GM18507 (cell line): ENCODE data around the gene ANO7.

Experiments used
- DNase-seq: peaks from one replicate; pipeline ENCODE4 v3.0.0; 2011; ENCODE audit warnings: low read depth; ENCODE audit not compliant: insufficient read length; ENCODE audit errors: extremely low spot score
- FAIRE-seq: peaks from 2 replicates; lab custom pipeline; 2011; peaks lifted over from hg19 to GRCh38; lab: Jason Lieb, UNC

Gene ANO7

DNA sequence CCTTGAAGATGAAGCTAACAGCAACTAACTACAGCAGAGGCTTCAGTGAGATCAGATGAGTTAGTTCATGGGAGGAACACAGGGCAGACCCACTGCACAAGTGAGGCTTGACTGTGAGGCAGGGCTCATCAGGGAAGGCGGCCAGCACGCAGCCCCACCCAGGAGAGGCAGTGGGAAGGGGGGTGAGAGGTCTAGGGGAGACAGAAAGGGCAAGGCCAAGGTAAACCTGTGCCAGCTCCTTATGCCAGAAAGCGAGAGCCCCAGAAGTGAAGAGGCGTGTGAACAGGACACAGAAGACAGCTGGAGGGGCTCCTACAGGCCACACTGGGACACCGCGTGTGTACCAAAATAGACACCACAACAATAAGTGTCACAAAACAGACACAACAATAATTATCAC lies 48.6 kb downstream of the ANO7 start:
- DNase-seq: no peak
- FAIRE-seq: no peak

GRCh38 chr2:241237949-241238371 lies 49.5 kb downstream of the ANO7 start:
- FAIRE-seq: no peak
- DNase-seq: no peak

DNA sequence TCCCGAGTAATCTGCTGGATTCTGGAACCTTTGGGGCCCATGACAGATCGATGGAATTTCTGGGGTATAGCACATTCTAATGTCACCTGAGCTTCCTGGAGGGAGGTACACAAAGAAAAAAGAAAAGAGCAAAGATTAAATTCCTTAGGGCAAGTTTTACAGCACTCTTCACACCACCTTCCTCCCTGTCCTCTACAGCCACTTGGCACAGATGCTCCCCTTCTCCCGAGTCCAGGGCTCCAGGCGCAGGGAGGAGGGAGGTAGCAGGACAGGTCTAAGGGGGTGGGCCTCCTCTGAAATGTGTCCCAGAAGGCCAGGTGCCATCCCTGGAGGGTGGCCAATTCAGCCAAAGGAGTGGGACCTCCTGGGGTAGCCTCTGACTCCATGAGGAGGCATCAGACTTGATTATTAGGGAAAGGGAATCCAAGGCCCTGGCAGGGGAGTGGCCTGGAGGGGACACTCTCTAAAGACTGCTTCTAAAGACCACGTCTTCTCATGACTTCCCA lies 50.3 kb downstream of the ANO7 start:
- DNase-seq (no peak), FAIRE-seq (no peak)

GRCh38 chr2:241239552-241240202 lies 51.2 kb downstream of the ANO7 start:
- no peak for DNase-seq
- FAIRE-seq: no peak

GRCh38 chr2:241240320-241241004 lies 52.0 kb downstream of the ANO7 start:
- no peak for DNase-seq
- FAIRE-seq: no peak

- DNase-seq (no peak), FAIRE-seq (no peak)
Observed at GRCh38 chr2:241241669-241242068, 53.2 kb downstream of the ANO7 start.

GRCh38 chr2:241242306-241242705 lies 53.8 kb downstream of the ANO7 start:
- no peak for DNase-seq
- FAIRE-seq: no peak

- DNase-seq (no peak), FAIRE-seq (no peak)
Observed at GRCh38 chr2:241244368-241244767, 55.9 kb downstream of the ANO7 start.

GRCh38 chr2:241248289-241248688 lies 59.8 kb downstream of the ANO7 start:
- FAIRE-seq: no peak
- DNase-seq: no peak

GRCh38 chr2:241248897-241249296 lies 60.4 kb downstream of the ANO7 start:
- FAIRE-seq (no peak), DNase-seq (no peak)

- FAIRE-seq (no peak), DNase-seq (no peak)
Observed at GRCh38 chr2:241249654-241250053, 61.2 kb downstream of the ANO7 start.

DNA sequence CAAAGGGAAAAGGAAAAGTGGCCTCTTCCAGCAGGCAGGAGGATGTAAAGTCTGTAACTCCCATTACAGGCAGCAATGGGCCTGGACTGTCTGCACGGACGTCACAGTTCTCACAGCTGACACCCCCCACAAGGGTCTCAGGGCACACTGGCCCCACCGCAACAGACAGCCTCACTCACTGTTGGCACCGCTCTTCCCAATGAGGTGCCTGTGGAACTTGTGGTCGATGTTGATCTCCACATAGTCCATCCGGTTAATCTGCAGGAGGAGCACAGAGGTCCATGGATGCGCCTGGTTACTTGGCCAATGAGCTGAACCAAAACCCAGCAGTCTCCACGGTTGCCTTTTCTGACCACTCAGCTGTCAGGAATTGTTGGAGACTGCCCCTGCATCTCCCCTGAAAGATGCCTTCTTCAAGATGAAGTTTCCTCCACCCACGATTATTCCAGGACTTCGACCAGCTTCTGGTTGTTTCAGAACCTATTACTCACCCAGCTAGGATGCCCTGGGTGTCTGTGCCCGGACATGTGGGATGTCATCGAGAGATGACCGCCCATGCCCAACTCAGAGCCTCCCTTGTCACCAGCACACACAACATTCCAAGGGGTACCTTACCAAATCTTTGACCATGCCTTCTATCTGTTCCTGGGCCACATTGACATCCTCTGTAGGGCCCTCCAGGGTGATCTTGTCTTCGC lies 64.5 kb downstream of the ANO7 start:
- DNase-seq (no peak), FAIRE-seq (no peak)

DNA sequence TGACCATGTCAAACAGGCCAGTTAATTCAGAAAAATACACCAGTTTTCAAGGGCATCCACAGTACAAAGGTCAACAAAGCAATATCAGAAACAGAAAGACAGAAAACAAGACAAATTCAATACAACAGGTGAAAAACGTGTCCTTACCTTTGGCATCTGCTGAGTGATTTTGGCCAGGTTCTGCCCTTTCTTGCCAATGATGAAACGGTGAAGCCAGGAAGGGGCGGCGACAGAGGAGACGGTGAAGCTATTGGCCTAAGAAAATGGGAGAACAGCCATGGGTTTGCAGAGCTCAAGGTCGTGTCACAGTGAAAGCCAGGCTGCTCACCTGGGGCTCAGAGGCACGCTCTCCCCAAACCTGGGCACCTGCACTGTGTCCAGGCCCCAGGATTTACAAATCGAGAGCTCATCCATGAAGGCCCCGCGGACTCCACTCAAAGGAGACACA lies 66.5 kb downstream of the ANO7 start:
- DNase-seq (no peak), FAIRE-seq (no peak)

DNA sequence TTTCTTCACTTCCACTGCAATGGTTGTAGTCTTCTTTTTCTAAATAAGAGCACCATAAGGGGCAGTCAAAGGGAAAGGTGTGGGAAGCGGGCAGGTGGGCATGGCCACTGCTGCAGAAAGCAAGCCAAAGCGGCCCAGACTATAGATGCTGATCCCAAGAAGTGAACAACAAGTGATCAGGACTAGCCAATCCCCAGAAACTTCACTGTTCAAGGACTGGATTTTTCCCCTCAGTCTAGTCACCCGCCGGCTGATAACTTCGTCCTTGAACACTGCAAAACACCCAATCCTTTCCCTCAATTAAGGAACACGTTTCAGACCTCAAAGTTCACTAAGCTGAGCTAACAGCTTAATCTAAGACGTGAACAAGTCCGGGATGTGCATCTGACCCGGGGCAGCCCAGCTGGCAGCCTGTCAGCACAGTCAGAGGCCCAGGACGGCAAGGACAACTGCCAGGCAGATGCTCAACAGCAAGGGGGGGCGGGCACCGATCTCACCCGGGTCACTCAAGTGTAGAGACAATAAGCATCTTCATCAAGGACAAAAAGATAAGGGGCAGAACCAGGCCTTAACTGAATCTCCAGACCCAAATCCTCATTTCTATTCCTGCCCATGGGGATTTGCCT lies 67.2 kb downstream of the ANO7 start:
- FAIRE-seq (no peak), DNase-seq (no peak)

DNA sequence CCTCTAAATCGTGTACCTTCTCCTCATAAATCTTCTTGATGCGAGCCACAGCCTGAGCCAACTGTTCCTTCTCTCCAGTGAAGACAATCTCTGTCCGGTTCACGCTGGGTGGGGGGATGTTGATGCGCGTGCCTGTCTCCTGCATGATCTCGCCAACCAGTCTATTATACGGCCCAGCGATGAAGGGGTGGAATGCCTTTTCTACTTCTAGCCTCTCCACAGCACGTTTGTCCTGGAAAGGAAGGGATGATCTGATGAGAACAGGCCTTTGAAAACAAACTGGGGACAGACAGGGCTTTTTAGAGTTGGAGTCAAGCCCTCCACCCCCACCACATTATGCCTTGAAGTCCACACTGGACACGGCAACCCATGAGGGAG lies 67.7 kb downstream of the ANO7 start:
- FAIRE-seq (no peak), DNase-seq (no peak)

DNA sequence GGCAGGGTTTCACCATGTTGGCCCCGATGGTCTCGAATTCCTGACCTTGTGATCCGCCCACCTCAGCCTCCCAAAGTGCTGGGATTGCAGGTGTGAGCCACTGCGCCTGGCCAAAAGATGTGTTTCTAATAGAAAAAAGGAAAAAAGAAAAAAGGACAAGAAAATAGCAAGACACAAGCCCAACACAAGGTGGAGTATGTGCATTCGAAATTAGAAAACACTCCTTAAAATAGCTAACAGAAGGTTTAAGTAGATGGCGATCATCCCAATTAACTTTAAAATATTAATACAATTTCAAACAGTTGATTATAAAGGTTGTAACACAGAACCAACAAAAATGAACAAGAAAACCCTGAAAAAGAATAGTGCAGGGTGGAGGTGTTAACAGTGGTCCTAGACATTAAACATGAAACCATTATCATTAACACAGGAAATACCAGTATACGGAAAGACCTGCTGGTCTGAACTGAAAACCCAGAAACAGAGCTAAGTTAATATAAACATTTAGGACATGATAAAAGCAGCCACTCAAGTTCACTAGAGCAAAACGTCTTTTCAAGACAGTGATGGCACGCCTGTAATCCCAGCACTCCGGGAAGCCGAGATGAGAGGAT lies 69.0 kb downstream of the ANO7 start:
- no peak for FAIRE-seq
- no peak for DNase-seq

DNA sequence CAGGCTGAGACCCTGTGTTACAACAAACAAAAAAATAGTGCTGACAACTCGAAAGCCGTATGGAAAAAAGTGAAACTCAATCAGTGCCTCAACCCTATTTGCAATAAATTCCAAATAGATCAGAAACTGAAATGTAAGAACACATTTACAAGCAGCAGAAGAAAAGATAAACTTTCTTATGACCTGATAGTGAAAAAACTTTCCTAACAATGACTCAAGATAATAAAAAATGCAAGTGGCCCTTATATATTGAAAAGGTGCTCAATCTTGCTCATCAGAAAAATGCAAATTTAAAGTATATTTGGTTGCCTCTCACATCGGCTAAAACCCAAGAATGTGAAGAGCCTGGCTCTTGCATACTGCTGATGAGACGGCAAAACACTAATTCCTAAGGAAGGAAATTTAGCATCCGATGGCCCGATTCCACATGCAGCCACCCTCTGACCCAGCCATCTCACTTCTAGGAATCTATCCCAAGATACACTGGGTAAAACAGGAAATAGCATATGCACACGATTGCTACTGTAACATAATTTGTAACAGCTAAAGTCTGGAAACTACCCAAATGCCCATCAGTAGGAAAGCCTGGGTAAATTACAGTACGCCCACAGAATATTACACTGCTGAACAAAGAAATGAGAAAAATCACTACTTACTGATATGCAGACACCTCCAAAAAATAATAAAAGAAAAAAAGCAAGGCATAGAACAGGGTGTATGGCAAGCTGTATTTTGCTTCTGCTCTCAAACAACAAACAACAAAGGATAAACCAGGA lies 70.2 kb downstream of the ANO7 start:
- DNase-seq (no peak), FAIRE-seq (no peak)

GRCh38 chr2:241260911-241261310 lies 72.4 kb downstream of the ANO7 start:
- no peak for FAIRE-seq
- DNase-seq: no peak

DNA sequence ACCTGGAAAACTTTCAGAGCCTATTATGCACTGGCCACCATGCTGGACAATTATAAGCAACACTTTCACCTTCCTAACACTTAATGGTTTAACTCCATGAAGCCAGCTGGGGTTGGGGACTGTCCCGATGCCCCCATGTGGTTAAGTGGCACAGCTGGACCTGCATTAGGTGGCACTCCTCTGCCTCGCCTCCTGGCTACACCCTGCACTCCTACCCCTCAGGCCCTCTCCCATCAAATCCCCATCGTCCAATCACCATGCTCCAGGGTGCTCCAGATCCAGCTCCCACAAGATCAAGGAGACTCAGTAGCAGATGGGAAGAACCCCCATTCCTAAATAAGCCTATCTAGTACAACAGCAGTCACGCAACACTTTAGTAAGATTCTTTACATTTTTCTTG lies 73.2 kb downstream of the ANO7 start:
- DNase-seq: no peak
- FAIRE-seq: no peak
